NOMO-1 treated with dmso at 0.1 percent for 144 hours (cell line): ENCODE measurements around the gene PGM2L1.

Experiments
- DNase-seq: peaks from one replicate; lab custom pipeline; 2025; ENCODE audit not compliant: unreplicated experiment; lab: John Stamatoyannopoulos, UW

Gene PGM2L1

DNA sequence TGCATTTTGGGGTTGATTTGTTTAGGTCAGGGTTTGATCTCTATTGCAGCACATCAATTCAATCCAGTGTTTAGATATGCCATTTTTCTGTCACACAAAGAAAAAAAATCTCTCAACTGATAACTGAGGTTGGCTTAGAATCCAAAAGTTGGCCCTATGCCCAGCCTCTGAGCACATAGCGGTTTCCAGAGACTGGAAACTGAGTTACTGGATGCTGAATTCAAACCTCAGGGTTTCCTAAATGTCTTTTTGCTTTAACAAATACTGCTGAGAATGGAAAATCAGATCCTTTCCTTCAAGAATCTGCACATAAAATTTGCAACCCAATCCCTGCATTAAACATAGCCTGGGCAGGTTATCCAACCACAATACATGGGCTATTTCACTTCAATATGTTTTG lies 90.8 kb downstream of the PGM2L1 start:
- DNase-seq: no peak

DNA sequence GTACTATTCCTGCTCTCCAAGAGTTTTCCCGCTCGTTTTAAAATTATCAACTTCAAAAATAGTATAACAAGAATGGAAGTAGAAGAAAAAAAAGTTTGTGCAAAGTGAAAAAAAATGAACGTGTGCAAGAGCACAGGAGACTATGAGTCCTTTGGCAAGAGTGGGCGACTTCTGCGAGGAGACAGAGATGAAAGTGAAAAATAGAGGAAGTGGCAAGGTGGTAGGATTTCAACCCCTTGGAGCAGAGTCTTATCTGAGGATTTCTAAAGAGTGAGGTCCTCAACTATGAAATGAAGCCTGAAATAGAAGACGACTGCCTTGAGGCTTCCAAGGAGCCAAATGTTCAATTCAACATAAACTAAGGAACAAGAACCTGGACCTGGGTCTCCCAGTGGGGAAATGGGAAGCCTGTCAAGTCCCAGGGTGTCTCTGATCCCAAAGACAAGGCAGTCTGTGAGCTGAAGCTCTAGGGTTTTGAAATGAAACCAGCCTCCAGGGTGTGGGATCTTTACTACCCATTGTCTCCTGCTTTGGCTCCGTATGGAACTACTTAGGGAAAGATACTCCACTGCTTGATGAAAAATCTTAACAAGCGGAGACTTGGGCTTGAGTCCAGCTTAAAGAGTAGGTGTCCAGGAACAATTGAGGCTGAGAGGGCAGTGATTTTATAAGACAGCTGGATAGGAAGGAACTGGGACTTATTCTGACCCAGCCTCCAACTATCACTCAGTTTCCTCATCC lies 91.6 kb downstream of the PGM2L1 start:
- DNase-seq: peak; percentile 18

DNA sequence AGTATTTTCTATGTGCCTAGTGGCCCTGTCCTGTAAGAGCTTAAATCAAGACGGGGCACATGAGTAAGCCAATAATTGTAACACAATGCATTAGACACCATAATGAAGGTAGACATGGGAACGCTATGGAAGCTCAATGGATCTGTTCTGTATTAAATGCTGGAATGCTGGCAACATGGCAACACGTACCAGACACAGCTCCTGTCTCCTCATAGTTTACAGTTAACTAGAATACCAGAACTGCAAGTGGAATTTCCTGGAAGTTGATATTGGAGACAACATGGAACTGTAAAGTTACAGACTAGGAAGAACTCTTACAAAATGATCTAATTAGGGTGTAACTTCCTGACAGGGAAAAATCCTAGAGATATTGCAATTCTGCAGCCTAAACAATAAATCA lies 99.2 kb downstream of the PGM2L1 start:
- no peak for DNase-seq

GRCh38 chr11:74297484-74297883 lies 100.7 kb downstream of the PGM2L1 start:
- DNase-seq: no peak

GRCh38 chr11:74288911-74289310 lies 109.3 kb downstream of the PGM2L1 start:
- no peak for DNase-seq

GRCh38 chr11:74288161-74288560 lies 110.1 kb downstream of the PGM2L1 start:
- DNase-seq: no peak

DNA sequence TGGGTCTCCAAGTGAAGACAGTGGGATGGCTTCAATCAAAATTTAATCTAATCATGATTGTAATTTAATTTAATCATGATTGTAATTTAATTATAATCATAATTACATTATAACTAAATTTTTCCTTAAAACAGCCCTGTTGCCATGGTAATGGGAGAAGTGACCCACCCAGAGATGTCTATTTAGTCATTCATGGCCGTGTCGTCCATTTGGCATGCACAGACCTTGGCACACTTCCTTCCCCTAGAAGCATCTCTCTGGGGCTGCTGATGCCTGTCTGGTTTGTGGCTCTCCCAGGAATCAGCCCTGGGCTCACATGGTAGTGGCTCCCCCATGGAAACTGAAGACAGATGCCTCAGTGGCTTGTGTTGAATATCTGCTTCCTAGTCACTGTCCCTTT lies 113.8 kb downstream of the PGM2L1 start:
- no peak for DNase-seq

DNA sequence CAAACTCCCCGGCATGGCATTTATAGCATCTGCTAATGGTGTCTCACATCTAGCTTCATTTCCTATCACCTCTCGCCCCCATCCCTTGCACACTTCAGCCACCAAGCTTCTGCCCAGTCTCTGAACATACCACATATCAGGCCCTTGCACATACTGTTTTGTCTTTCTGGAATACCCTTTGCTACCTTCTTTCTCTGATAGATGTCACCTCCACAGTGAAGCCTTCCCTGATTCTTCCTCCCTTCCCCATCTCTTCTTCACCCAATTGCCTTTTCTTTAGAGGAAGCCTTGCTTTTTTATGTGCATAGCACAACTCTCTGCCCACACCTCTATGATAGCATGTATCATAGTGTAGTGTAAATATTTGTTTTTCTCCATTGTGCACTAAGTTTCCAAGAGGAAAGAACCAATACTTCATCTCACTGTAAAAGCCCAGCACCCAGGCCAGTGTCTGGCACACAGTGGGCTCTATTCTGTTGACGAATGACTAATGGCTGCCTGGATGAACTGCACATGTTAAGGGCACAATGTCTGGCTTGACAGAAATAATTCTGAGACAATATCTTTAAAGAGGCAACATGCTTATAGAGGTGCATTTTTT lies 114.6 kb downstream of the PGM2L1 start:
- DNase-seq: no peak

DNA sequence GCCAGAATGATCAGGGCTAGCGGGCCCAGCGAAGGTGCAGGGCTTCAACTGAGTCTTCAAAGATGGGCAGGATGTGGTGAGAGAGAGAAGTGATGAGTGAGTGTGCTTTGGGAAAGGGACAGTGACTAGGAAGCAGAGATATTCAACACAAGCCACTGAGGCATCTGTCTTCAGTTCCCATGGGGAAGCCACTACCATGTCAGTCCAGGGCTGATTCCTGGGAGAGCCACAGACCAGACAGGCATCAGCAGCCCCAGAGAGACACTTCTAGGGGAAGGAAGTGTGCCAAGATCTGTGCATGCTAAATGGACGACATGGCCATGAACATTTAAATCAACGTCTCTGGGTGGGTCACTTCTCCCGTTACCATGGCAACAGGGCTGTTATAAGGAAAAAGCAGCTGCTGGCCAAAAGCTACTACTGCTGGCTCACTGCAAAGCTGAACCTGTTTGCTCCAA lies 115.3 kb downstream of the PGM2L1 start:
- no peak for DNase-seq

DNA sequence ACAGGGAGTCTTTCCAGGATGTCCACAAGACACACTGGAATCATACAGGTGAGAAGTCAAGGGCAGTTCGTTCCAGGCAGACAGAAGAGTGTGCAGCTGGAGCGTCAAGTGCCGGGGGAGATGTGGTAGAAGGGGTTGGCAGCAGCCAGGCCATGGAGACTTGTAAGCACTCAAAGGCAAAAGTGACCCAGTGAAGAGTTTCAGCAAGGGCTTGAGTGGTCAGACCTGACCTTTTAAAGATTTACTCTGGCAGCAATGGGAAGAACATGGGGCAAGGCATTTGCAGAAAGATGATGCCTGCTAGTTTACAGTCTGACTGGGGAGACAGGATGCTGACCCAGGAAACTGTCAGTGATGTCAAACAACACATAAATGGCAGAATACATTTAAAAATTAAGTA lies 115.8 kb downstream of the PGM2L1 start:
- DNase-seq: no peak

DNA sequence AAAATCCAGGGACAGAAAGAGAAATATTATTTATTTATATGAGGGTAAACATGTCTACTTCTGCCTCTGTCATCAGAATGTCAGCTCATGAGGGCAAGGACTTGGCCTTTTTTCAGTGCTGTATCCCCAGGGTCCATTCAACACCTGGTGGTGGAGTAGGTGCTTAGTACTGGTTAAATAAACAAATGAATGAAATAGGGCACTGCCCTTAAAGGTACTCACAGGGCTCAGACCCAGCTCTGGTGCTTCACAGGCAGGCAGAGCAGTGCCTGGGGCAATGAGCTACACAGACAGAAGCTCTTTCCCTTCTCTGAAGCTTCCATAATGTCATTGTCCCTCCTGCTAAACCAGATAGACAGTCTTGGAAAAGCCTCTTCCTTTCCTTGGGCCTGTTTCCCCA lies 117.7 kb downstream of the PGM2L1 start:
- no peak for DNase-seq
